Upper lobe of left lung (tissue), 6 donors: ENCODE measurements around the gene EEF2K. TPM values are rescaled to one million over a fixed set of nuclear protein-coding genes. Genes with fewer than 3 reads are reported as not detected.

ENCODE experiments used
- ATAC-seq, 2 donors: fragments of 200-7000 bp; cut with Tn5 transposase; one replicate each; pipeline ENCODE4 v1.9.1; 2022; ENCODE audit warnings: mild to moderate bottlenecking in 2 of 2, moderate library complexity in 2 of 2; ENCODE audit not compliant: low FRiP score in 2 of 2
- DNase-seq, 2 donors: peaks; one replicate each; pipeline ENCODE4 v3.0.0-alpha.2; 2019 to 2020
- H3K27ac ChIP-seq, 4 donors: fragments of 200-600 bp; sonication (generic); one replicate each; pipeline ENCODE4 v1.5.1; 2016 to 2019
- H3K27me3 ChIP-seq, 4 donors: fragments of 200-600 bp; sonication (generic); one replicate each; pipeline ENCODE4 v1.5.1; 2017 to 2019
- H3K36me3 ChIP-seq, 4 donors: fragments of 200-600 bp; sonication (generic); one replicate each; pipeline ENCODE4 v1.5.1; 2016 to 2019
- H3K4me1 ChIP-seq, 4 donors: fragments of 200-600 bp; sonication (generic); one replicate each; pipeline ENCODE4 v1.5.1; 2018 to 2019
- H3K4me3 ChIP-seq, 4 donors: fragments of 200-600 bp; sonication (generic); one replicate each; pipeline ENCODE4 v1.5.1; 2017 to 2019; ENCODE audit warnings: mild to moderate bottlenecking in 2 of 4, moderate library complexity in 1 of 4
- H3K9me3 ChIP-seq, 4 donors: fragments of 200-600 bp; sonication (generic); one replicate each; pipeline ENCODE4 v1.5.1; 2018 to 2019
- EP300 ChIP-seq, 4 donors: sonication (generic); formaldehyde crosslinking; IDR thresholded peaks; one replicate each; pipeline ENCODE4 v1.5.1; 2017; ENCODE audit warnings: antibody characterized with exemption in 4 of 4, control low read depth in 2 of 4
- POLR2A ChIP-seq, 4 donors: fragments of 450-650 bp; IDR thresholded peaks; one replicate each; pipeline ENCODE4 v1.5.1; 2016 to 2017; ENCODE audit warnings: antibody characterized with exemption in 4 of 4, mild to moderate bottlenecking in 2 of 4
- POLR2AphosphoS5 ChIP-seq, 2 donors: sonication (generic); formaldehyde crosslinking; IDR thresholded peaks; one replicate each; pipeline ENCODE4 v1.5.1; 2017; ENCODE audit warnings: antibody characterized with exemption in 2 of 2
- WGBS, 2 donors: methylation state at CpG; one replicate each; pipeline ENCODE4 v1.1.5; 2017 to 2018; 5-methylcytosine and 5-hydroxymethylcytosine counted together
- total RNA-seq, 6 donors: library from RNA; depleted of rRNA in 4 of 6; stranded (reverse); fragments of >200 nt in 4 of 6; gene quantifications; one replicate each; pipeline versions ENCODE4 v1.1.0 to v1.2.1, GENCODE V29; 2016 to 2021
- TF ChIP-seq, protein P1 (sequence below), 6 experiments: fragments of 450-650 bp in 4 of 6; fragments of 200-600 bp in 2 of 6; sonication (generic) in 2 of 6; IDR thresholded peaks; one replicate each; pipeline ENCODE4 v1.5.1; 2016 to 2019; ENCODE audit warnings: antibody characterized with exemption in 6 of 6
- donor health status: DM: no; HTN: no; CAD: no; lungs with moderate emphysema.
- donor health status: DM: no; HTN: yes; CAD: no; lungs with severe emphysema.

EEF2K gene
- total RNA-seq, 6 donors from 2014 or later = 16.9 to 48.2 (median 29.2) TPM

DNA sequence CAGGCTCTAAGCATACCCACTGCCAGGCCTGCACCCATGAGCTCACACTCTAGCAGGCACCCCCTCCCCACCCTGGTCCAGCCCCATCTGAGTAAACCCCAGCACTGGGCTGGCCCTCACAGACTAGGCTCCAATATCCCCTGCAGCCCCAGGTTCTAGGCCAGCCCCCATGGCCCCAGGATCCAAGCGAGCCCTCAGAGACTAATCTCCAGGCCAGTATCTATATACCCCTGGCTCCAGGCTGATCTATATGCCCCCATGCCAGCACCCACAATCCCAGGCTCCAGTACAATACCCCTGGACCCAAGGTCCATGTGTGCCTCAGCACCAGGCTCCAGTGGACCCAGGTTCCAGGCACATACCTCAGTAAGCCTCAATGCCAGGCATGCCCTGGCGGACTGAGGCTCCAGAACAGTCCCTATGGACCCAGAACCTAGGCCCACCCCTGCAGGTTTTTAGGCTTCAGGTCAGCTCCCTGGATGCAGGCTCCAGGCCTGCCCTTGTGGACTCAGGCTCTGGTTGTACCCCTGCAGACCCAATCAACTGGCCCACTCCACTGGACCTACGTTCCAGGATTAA, 129.7 kb downstream of the EEF2K start:
- ATAC-seq = peak in 1 of 2 donors; percentile 63
- WGBS, 2 donors = 63% methylated on average over 3 of the region's 3 CpGs; no CpG with 5 or more reads in 1 of the 2 donors

DNA sequence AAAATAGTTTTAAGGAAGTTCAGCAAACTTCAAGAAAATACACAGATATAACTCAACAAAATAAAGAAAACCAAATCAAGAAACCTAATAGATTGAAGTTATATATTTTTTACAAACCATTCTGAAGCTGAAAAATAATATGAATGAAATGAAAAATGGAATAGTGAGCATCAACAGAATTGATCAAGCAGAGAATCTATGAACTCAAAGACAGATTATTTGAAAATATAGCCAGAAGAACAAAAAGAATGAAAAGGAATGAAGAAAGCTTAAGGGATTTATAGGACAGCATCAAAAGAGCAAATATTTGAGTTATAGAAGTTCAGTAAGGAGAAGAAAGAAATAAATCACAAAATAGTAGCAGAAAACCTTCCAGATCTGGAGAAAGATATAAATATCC, 130.5 kb downstream of the EEF2K start:
- H3K4me1 ChIP-seq = no peaks in the 10 kb centered on the region
- H3K9me3 ChIP-seq = peaks cover 0 to 12% (median 4%) of the 10 kb centered on the region in 4 donors
- no peak overlapping the region for H3K27ac ChIP-seq
- peaks cover 3 to 46% (median 28%) of the 10 kb centered on the region in 4 donors for H3K36me3 ChIP-seq
- H3K27me3 ChIP-seq = no peaks in the 10 kb centered on the region
- DNase-seq (no peak), ATAC-seq (no peak)
- H3K4me3 ChIP-seq = no peak overlapping the region
- TF ChIP-seq POLR2AphosphoS5 (IDR thresholded peaks at IDR 0.05) = no peak
- TF ChIP-seq, protein P1, sequence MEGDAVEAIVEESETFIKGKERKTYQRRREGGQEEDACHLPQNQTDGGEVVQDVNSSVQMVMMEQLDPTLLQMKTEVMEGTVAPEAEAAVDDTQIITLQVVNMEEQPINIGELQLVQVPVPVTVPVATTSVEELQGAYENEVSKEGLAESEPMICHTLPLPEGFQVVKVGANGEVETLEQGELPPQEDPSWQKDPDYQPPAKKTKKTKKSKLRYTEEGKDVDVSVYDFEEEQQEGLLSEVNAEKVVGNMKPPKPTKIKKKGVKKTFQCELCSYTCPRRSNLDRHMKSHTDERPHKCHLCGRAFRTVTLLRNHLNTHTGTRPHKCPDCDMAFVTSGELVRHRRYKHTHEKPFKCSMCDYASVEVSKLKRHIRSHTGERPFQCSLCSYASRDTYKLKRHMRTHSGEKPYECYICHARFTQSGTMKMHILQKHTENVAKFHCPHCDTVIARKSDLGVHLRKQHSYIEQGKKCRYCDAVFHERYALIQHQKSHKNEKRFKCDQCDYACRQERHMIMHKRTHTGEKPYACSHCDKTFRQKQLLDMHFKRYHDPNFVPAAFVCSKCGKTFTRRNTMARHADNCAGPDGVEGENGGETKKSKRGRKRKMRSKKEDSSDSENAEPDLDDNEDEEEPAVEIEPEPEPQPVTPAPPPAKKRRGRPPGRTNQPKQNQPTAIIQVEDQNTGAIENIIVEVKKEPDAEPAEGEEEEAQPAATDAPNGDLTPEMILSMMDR (IDR thresholded peaks at IDR 0.05) = no peak
- TF ChIP-seq POLR2A (IDR thresholded peaks at IDR 0.05) = no peak
- TF ChIP-seq EP300 (IDR thresholded peaks at IDR 0.05) = no peak

More for the DNA sequence above, 129.7 kb downstream of the EEF2K start:
- Histone ChIP-seq H3K4me3 (no peak overlapping the region), H3K4me1 (no peaks in the 10 kb centered on the region), H3K27ac (no peak overlapping the region), H3K36me3 (peaks cover 9 to 53% (median 32%) of the 10 kb centered on the region in 4 donors), H3K27me3 (no peaks in the 10 kb centered on the region), H3K9me3 (peaks cover 0 to 8% (median 4%) of the 10 kb centered on the region in 4 donors)
- TF ChIP-seq POLR2A (IDR thresholded peaks at IDR 0.05) (no peak), EP300 (IDR thresholded peaks at IDR 0.05) (no peak), POLR2AphosphoS5 (IDR thresholded peaks at IDR 0.05) (no peak)
- TF ChIP-seq, protein P1 (IDR thresholded peaks at IDR 0.05) = no peak
- no peak for DNase-seq

DNA sequence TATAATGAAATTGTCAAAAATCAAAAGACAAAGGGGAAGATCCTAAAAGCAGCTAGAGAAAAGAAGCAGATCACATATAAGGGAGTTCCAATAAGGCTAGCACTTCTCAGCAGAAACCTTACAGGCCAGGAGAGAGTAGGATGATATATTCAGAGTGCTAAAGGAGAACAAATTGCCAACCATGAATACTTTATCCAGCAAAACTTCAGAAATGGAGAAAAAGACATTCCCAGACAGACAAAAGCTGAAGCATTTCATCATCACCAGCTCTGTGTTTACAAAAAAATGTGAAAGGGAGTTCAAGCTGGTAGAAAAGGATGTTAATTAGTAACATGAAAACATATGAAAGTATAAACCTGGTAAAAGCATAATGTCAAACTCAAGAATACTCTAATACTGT, 131.0 kb downstream of the EEF2K start:
- H3K27ac ChIP-seq = no peak overlapping the region
- H3K36me3 ChIP-seq = peaks cover 3 to 42% (median 27%) of the 10 kb centered on the region in 4 donors
- TF ChIP-seq, protein P1 (IDR thresholded peaks at IDR 0.05) = no peak
- TF ChIP-seq POLR2A (IDR thresholded peaks at IDR 0.05) (no peak), POLR2AphosphoS5 (IDR thresholded peaks at IDR 0.05) (no peak)
- H3K27me3 ChIP-seq = no peaks in the 10 kb centered on the region
- no peaks in the 10 kb centered on the region for H3K4me1 ChIP-seq
- H3K9me3 ChIP-seq = peaks cover 0 to 12% (median 4%) of the 10 kb centered on the region in 4 donors
- DNase-seq (no peak), ATAC-seq (no peak)
- no peak overlapping the region for H3K4me3 ChIP-seq

DNA sequence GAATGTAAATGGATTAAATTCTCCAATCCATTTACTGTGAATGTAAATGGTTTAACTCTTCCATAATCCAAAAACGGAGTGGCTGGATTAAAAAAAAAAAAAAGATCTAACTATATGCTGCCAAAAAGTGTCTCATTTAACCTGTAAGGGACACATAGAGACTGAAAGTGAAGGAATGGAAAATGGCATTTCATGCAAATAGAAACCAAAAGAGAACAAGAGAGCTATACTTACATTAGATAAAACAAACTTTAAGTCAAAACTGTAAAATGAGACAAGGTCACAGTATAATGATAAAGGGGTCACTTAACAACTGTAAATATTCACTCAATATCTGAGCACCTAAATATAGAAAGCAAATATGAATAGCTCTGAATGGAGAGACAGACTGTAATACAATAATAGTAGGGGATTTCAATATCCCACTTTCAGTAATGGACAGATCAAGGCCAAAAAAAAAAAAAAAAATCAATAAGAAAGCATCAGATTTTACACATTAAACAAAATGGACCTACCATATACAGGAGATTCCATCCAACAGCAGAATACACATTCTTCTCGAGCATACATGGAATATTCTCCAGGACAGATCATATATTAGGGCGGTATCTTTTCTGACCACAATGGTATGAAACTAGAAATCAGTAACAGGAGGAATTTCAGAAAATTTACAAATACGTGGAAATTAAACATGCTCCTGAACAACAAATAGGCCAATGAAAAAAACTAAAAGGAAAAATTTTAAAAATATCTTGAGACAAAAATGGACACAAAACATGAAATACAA, 132.0 kb downstream of the EEF2K start:
- no peak overlapping the region for H3K27ac ChIP-seq
- no peak overlapping the region for H3K4me3 ChIP-seq
- no peaks in the 10 kb centered on the region for H3K4me1 ChIP-seq
- ATAC-seq = no peak
- DNase-seq = no peak
- no peaks in the 10 kb centered on the region for H3K27me3 ChIP-seq
- 95 to 97% methylated on average over 4 of the region's 4 CpGs for WGBS, 2 donors
- H3K36me3 ChIP-seq = peaks cover 0 to 32% (median 24%) of the 10 kb centered on the region in 4 donors
- peaks cover 0 to 12% (median 4%) of the 10 kb centered on the region in 4 donors for H3K9me3 ChIP-seq
- TF ChIP-seq POLR2AphosphoS5 (IDR thresholded peaks at IDR 0.05) (no peak), EP300 (IDR thresholded peaks at IDR 0.05) (no peak), POLR2A (IDR thresholded peaks at IDR 0.05) (no peak)
- TF ChIP-seq, protein P1 (IDR thresholded peaks at IDR 0.05) = no peak

Other genes with a start within 250 kb of the EEF2K start
- not detected for gene PDZD9, start 205.2 kb upstream of the EEF2K start, total RNA-seq
- 10 to 100 TPM; 10.8 to 24.6 (median 15.9) TPM for gene MOSMO, start 198.2 kb upstream of the EEF2K start, total RNA-seq
- gene VWA3A, start 113.7 kb upstream of the EEF2K start, total RNA-seq = 10 to 100 TPM in 3 of 6 donors, 1 to 10 TPM in 2, under 1 TPM in 1; 0.43 to 47.8 (median 14.9) TPM
- under 1 TPM in 3 of 6 donors, not detected in 3; 0.17 to 0.59 (median 0.22) TPM for gene SDR42E2, start 43.8 kb upstream of the EEF2K start, total RNA-seq
- 10 to 100 TPM; 27.0 to 91.1 (median 47.0) TPM for gene POLR3E, start 91.1 kb downstream of the EEF2K start, total RNA-seq
- gene CDR2, start 168.3 kb downstream of the EEF2K start, total RNA-seq = 10 to 100 TPM; 16.3 to 27.5 (median 19.4) TPM